ENCODE measurements around the gene COL25A1.
"Not testable (repeated sequence)": the region's sequence is repeated elsewhere in the genome, so short reads cannot be mapped to it uniquely, and the experiment has no call there.

Gene COL25A1

DNA sequence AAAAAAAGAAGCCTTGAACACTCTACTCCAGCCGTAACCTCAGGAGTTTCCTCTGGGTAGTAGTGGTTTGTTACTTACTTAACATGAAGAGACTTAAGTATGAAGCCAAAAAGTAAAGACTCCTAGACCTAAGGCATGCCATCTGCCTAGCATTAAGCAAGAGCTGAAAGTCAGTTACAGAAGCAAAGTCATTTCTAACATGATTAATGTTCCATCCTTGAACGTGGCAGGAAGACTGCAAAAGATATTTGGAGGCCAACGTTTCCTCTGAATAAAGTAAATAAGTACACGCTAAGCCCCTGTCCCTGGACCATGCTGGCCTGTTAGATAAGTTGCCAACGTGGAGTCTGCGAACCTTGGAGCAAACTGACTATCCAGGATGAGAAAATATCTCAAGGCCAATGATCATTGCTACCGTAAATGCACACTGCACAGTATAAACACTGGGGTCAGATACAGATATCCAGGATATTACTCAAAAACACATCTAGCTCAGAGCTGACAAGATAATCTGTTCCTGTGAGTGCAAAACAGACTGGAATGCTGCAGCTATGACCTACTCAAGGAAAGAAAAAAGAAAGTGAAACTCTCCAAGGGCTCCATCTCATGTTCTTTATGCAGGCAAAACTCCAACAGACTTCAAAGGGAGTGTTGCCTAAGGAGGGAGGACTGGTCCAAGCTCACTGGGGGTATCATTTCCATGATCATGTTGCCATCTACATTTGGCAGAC lies 255.8 kb downstream of the COL25A1 start:
- no peak for DNase-seq

GRCh38 chr4:109044431-109044830 lies 258.0 kb downstream of the COL25A1 start:
- DNase-seq: no peak

GRCh38 chr4:109043286-109043685 lies 259.2 kb downstream of the COL25A1 start:
- no peak for DNase-seq

GRCh38 chr4:109041463-109042360 lies 260.7 kb downstream of the COL25A1 start:
- DNase-seq: no peak

DNA sequence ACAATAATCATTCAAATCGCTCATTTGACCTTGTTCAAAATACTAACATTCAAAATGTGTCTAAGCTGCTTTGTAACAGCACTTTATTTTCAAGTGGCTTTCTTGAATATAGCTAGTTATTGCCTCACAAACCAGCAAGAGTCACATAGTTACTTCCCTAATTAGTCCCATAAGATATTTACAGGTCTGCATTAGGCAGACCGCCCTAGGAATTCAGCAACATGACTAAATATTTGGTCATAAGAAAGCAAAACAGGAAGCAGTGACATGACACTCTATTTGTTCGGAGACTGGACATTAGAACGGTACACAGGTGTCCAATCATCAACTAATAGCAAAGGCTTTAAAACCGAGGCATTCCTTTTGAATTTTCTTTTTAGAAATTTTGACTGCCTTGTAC lies 262.0 kb downstream of the COL25A1 start:
- DNase-seq: no peak

DNA sequence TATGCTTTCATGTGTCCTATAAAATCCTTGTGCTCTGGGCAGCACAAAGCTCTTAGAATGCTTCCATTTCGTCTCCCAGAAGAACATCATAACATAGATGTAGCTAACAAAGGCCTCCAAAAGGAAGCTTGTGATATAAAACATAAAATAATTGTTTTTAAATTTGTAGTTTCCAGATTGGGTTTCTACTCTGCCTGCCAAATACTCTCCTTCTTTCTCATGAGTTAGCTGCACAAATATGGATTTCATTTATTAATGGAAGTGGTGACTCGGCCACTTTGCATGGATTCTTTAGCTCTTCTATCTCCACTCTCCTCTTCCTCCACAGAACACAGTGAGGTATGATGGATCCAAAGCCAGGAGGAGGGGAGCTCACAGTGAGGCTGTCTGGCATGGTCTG lies 265.4 kb downstream of the COL25A1 start:
- DNase-seq: no peak

DNA sequence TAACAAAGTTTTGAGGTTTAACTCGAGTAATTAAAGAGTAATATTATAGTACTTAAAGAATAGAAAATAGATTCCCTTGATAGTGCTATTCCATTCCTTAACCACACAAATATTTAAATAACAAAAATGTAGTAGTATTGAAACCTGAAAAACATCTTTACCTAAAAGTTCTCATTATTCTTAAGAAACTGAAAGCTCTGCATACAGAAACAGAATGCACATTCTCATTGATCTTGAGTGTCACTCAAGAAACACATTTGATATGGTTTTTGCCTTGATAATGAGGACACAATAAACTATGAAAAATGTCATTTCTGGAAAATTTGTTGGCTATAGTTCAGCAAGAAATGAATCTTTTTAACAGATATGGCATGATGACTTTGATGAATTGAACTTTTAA lies 268.5 kb downstream of the COL25A1 start:
- no peak for DNase-seq

GRCh38 chr4:109032671-109033070 lies 269.8 kb downstream of the COL25A1 start:
- no peak for DNase-seq

GRCh38 chr4:109029987-109030386 lies 272.5 kb downstream of the COL25A1 start:
- no peak for DNase-seq

DNA sequence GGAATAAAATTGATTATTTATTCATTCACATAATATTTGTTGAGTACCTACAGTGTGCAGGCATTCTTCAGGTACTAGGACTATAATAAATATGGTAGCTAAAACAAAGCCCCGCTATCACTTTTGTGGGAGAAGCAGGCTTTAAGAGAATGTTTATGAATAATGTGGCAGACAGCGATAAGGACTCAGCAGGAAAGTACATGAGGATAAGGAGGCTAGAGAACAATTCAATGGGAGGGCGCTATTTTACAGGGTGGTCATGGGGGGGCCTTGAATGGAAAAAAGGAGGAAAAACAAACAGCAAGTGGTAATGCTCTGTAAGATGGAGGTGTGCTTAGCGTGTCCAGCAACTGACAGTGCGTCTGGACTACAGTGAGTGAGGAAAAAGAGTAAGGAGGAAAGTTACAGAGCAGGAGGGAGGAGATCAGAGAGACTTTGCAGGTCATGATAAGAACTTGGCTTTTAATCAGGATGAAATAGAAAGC lies 275.4 kb downstream of the COL25A1 start:
- DNase-seq: no peak

DNA sequence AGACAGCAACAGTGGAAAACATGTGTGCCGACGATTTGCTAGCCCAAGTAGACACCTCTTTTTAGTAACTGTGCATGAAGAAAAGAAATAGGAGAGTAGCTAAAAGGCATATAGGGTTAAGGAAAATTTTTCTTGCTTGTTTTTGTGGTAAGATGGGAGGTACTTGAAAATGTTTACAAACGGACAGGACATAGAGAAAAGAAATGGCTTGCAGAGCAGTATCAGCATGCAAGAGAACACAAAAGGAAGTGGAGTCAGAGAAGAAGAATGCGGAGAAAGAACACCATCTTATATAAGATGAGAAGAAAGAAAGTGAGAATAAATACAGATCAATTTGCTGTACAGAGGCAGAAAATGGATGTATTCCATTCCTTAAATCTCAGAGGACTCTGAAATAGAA lies 275.9 kb downstream of the COL25A1 start:
- DNase-seq: no peak

DNA sequence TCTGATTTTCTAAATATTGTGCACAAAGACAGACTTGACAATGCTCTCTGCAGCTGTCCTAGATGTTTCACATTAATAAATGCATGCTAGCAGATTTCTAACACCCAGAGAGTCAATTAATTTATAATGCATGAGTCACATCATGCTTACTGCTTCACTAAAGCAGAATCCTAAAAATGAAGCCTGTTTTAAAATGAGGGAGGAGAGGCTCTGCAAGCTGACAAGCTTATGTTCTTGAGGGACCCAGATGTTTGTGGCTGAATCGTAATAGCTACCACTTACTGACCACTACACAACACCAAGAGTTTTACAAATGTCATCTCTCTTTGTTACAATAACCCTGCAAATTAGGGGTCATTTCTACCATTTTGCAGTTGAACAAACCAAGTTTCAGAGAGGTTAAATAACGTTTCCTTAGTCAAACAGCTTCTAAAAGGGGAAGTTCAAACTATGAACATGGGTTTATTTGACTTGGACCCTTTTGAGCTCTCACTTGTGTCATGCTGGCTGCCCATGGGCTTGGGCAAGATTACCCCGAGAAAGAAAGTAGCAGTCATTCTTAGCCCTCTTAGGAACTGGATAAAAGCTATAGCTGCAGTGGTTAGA lies 276.9 kb downstream of the COL25A1 start:
- DNase-seq: no peak

DNA sequence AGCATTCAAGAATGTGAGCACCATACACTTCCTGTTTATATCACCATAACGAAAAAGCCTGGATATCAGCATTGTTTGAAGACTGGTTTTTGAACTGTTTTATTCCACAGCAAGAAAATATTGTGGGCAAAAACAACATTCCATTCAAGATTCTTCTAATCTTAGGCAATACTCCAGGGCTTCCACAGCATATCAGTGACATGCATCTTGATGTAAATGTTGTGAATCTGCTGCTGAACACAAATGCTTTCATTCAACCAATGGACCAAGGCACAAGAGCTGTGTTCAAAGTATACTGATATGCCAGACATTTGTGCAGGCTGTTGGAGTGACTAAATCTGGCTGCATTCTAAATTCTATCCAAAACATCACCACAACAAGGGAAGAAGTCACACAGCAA lies 279.5 kb downstream of the COL25A1 start:
- no peak for DNase-seq

DNA sequence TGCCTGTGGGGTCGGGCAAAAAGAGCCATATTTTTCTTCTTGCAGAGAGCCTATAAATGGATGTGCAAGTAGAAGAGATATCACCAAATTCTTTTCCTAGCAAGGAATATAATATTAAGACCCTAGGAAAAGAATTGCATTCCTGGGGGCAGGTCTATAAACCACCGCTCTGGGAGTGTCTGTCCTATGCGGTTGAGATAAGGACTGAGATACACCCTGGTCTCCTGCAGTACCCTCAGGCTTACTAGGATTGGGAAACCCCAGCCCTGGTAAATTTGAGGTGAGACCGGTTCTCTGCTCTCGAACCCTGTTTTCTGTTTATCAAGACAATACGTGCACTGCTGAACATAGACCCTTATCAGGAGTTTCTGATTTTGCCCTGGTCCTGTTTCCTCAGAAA lies 280.8 kb downstream of the COL25A1 start:
- DNase-seq: not testable (repeated sequence)

- no peak for DNase-seq
These were observed 281.6 kb downstream of the COL25A1 start for GRCh38 chr4:109020861-109021260.

DNA sequence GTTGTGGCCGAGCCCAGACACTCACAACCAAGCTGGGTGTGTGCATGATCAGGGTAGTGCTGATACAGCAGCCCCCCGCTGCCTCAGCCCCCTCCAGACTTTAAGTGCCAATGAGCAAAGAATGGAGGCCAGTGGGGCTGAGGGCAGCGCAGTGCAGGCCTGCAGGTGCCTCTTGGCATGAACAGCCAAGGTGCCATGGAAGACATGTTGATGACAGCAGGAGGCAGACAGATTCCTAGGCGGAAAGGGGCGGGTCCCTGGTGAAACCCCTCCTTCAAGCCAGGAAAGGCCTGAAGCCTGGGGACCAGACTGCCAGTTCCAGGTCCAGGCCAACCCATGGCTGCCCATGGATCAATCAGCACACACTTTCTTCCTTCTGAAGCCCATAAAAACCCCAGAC lies 286.3 kb downstream of the COL25A1 start:
- DNase-seq: no peak

- DNase-seq: no peak
These were observed 287.0 kb downstream of the COL25A1 start for GRCh38 chr4:109015413-109015810.

GRCh38 chr4:109014593-109015412 lies 287.7 kb downstream of the COL25A1 start:
- no peak for DNase-seq

DNA sequence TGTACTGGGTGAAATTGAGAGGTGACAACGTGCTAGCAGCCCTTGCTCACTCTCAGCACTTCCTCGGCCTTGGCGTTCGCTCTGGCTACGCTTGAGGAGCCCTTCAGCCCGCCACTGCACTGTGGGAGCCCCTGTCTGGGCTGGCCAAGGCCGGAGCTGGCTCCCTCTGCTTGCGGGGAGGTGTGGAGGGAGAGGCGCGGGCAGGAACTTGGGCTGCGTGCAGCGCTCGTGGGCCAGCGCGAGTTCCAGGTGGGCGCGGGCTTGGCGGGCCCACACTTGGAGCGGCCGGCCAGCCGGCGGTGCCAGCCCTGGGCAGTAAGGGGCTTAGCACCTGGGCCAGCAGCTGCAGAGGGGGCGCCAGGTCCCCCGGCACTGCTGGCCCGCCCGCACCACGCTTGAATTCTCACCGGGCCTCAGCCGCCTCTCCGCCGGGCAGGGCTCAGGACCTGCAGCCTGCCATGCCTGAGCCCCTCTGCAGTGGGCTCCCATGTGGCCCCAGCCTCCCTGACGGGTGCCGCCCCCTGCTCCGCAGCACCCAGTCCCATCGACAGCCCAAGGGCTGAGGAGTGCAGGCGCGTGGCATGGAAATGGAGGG lies 290.1 kb downstream of the COL25A1 start:
- DNase-seq: no peak

DNA sequence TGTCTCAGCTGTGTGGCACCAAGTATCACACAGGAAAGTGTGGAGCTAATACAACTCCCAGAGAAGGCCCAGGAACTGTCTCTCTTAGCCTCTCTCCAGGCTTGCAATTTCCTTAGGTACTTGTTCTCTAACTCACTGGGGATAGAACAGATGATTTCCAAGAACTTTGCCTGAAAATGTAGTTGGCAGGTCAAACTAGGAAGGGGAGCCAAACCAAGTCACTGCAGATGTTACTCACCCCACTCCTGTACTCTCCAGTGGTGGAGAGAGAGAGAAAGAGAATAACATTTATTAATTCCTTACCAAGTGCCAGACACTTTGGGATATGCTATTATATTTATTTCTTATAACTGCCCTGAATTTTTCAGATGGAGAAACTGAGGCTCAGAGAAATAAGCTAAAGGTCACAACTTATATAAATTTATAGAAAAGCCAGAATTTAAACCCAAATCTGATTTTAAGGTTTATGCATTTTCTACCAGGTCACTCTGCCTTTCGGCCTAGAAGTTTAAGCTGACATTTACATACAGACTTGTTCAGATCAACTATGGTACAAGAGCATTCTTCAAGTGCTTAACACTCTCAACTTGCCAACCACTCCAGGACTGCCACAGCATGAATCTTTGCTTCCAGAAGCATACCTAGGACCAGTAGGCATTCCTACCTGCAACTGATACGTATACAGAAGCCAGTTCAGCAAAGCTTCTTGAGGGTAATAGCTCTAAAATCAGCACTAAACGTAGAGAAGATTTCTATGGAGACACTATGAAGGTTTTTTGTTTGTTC lies 291.0 kb downstream of the COL25A1 start:
- DNase-seq: no peak

GRCh38 chr4:109010521-109010920 lies 291.9 kb downstream of the COL25A1 start:
- DNase-seq: no peak

DNA sequence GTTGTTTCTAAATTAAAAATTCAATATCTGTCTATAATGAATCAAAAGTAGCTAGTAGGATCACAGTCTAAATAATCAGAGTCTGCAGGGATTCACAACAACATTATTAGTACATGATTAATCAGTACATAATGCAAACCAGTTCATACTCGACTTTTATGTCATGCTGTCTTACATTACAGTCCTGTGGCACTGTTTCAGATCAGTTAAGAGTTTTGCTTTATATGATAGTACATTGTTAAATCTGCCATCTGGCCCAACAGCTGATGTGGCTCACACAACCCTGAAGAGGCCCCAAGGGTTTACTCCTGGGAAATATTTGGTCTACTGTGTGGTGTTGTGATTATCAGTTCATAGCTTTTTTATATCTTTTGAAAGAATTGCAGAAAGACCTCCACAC lies 292.5 kb downstream of the COL25A1 start:
- no peak for DNase-seq
